Sigmoid colon (tissue), 4 donors: ENCODE results near the gene LOC101059915.
"Not testable (repeated sequence)": the region's sequence is repeated elsewhere in the genome, so short reads cannot be mapped to it uniquely, and the experiment has no call there.

Experiments
- CTCF ChIP-seq, 4 experiments: fragments of 450-650 bp in 3 of 4; fragments of 200-600 bp in 1 of 4; IDR thresholded peaks; one replicate each; pipeline ENCODE4 v1.5.1; 2016 to 2019; ENCODE audit warnings: antibody characterized with exemption in 4 of 4, mild to moderate bottlenecking in 3 of 4, moderate library complexity in 2 of 4
- EP300 ChIP-seq, 4 donors: sonication (generic); formaldehyde crosslinking; IDR thresholded peaks; one replicate each; pipeline ENCODE4 v1.6.1; 2017; ENCODE audit warnings: antibody characterized with exemption in 4 of 4
- POLR2A ChIP-seq, 2 donors: fragments of 450-650 bp; IDR thresholded peaks; one replicate each; pipeline ENCODE4 v1.6.1; 2016; ENCODE audit warnings: antibody characterized with exemption in 2 of 2, mild to moderate bottlenecking in 2 of 2, moderate library complexity in 2 of 2
- POLR2AphosphoS5 ChIP-seq, 4 donors: sonication (generic); formaldehyde crosslinking; IDR thresholded peaks; one replicate each; pipeline ENCODE4 v1.6.1; 2017; ENCODE audit warnings: antibody characterized with exemption in 4 of 4

GRCh38 chrX:71669947-71670346, 2.6 kb downstream of the LOC101059915 start:
- not testable (repeated sequence) for TF ChIP-seq EP300, POLR2A, POLR2AphosphoS5 (IDR thresholded peaks at IDR 0.05)
- TF ChIP-seq CTCF (IDR thresholded peaks at IDR 0.05), result peak in 2 of 4 experiments; percentile 32 to 35
